CD4-positive, alpha-beta T cell treated with Interleukin-15 for 4 hours (primary cell): ENCODE data around the gene NOC4L.
"Not testable (repeated sequence)": the region's sequence is repeated elsewhere in the genome, so short reads cannot be mapped to it uniquely, and the experiment has no call there.

Experiments used
- DNase-seq: peaks from one replicate; pipeline ENCODE4 v3.0.0-alpha.2; 2020; ENCODE audit warnings: low spot score

NOC4L gene

DNA sequence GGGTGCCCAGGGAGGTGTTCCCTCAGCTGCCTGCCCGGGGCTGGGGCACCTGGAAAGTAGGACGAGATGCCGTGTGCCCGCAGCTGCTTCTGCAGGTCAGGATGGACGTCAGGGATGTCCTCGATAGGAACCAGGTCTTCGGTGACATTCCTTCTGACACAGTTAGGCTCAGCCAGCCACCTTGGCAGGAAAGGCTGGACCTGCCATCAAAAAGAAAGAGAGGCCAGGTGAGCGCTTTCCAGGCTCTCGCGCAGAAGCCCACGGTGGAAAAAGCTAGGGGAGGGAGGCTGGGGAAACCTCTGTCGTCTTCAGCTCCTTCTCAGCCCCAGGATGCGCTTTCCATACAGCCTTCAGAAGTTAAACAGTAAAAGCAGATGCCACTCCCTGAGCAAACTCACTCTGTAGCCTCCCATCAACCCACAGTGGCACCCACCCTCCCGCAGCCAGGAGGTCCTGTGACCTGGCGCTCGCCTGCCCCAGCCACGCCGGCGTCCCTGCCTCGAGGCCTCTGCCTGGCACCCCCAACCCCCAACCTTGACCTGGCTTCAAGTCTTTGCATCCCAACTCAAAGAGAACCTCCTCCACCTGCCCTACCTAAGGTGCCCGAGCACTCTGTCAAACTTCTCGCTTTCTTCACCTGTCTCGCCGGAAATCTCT is 1.4 kb upstream of the NOC4L start:
- DNase-seq = no peak

DNA sequence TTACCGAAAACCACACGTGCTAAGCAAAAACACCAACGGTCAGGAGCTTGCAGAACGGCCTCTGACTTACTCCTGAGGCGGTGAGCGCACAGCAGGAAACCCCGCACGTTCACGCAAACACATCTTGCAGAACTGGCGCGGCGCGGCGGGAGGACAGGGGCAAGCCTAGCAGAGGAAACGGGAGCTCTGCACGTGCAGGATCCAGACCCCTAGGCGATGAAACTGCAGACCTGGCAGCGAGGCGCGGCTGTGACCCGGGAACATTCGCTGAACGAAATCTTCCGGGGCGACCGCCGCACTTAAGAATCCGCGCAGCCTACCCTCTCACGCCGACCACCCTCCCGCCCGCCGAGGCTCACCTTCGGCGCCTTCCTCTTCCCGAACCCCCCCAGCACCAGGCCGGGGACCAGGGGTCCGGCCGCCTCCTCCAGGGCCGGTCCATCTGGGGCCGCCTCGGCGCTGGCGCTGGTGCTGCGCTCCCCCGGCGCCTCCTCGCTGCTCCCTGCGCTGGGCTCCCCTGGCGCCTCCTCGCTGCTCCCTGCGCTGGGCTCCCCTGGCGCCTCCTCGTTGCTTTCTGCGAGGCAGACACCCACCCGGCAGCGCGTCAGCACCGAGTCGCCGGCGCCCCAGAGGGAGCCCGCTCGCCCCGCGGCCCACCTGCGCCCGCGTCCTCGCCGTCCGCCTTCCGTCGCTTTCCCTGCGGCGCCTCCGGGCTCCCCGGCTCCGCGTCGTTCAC is 753 bp upstream of the NOC4L start:
- DNase-seq = peak; percentile 19

DNA sequence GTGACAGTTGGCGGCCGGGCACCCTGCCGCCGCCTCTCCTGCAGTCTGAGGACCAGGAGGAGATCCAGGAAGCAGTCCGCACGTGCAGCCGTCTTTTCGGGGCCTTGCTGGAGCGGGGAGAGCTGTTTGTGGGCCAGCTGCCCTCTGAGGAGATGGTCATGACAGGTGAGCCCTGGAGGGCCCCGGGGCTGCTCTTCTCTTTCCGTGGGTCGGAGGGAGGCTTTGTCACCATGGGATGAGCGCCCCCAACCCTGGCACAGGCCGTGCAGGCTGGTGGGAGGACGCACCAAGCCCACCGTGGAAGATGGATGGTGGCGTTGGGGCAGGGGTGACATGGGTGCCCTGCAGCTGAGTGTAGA is 532 bp downstream of the NOC4L start:
- DNase-seq = no peak

DNA sequence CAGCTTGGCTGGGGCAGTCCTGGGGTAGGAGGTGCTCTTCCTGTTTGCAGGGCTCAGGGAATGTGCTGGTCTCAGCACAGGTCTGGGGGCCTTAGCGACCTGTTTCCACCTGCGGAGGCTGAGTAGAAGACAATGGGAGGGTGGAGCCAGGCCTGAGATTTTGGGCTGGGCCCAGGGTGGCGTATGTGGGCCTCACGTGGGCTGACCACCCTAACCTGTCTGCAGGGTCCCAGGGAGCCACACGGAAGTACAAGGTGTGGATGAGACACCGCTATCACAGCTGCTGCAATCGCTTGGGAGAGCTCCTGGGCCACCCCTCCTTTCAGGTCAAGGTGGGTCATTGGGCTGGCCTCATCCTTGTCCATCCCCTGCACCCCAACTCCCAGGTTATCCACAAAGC is 1.1 kb downstream of the NOC4L start:
- no peak for DNase-seq

- no peak for DNase-seq
Measured at GRCh38 chr12:132146098-132146497, 1.8 kb downstream of the NOC4L start.

DNA sequence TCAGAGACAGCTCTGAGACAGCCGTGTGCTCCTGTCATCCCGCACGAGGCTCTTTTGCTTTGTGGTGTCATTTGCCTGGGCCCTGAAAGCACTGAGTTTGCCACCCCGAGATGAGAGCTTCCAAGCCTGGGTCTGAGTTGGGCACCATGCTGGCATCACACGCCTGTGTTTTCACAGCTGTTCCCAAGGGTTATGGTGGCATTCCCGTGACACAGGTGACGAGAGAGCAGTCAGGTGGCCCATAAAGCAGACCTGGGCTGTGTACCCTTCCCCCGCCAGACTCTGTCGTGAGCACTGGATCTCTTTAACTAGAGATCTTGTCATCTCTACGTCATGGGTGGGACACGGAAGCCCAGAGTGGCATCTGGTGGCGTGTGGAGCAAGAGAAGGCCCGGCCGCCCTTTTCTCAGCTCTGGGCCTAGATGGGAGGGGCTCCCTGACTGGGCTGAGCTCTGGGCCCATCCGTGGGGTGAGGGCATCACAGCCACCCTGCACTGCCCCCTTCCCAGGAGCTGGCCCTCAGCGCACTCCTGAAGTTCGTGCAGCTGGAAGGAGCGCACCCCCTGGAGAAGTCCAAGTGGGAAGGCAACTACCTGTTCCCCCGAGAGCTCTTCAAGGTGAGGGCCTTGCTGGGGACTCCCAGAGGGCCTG is 2.6 kb downstream of the NOC4L start:
- no peak for DNase-seq

GRCh38 chr12:132147423-132148367 is 3.4 kb downstream of the NOC4L start:
- DNase-seq = no peak

- DNase-seq = no peak
Measured at GRCh38 chr12:132148368-132149045, 4.2 kb downstream of the NOC4L start.

DNA sequence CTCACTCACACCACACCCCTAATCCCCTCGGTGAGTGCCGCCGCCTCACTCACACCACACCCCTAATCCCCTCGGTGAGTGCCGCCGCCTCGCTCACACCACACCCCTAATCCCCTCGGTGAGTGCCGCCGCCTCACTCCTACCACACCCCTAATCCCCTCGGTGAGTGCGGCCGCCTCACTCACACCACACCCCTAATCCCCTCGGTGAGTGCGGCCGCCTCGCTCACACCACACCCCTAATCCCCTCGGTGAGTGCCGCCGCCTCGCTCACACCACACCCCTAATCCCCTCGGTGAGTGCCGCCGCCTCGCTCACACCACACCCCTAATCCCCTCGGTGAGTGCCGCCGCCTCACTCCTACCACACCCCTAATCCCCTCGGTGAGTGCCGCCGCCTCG is 5.3 kb downstream of the NOC4L start:
- not testable (repeated sequence) for DNase-seq

DNA sequence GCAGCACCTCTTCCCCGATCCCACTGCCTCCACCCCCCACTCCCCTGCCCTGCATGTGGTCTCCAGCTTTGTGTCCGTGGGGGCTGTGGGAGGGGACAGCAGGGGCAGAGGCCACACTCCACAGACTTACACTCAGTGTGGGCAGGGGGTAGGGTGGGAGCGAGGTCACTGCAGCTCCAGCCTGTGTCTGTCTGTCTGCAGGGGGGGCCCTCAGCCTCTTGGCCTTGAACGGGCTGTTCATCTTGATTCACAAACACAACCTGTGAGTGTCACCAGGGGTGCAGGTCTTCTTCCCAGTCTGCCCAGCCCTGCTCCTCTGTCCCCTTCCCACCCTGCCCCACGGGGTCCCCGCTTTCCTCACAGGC is 6.5 kb downstream of the NOC4L start:
- no peak for DNase-seq

DNA sequence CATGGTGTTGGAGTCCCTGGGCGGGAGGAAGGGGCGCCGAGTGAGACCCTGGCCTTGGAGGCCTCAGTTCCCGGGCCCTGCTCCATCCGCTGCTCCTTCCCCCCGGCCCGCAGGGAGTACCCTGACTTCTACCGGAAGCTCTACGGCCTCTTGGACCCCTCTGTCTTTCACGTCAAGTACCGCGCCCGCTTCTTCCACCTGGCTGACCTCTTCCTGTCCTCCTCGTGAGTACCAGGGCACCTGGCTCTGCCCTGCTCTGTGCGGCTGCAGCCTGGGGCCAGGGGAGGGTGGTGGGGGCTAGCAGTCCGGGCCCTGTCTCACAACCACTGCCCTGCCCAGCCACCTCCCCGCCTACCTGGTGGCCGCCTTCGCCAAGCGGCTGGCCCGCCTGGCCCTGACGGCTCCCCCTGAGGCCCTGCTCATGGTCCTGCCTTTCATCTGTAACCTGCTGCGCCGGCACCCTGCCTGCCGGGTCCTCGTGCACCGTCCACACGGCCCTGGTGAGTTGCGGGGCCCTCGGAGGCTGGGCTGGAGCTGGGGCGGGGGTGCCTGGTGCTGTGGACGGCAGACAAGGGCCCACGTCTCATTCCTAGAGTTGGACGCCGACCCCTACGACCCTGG is 7.0 kb downstream of the NOC4L start:
- no peak for DNase-seq

- DNase-seq = no peak
Measured at GRCh38 chr12:132151766-132152410, 7.6 kb downstream of the NOC4L start.

DNA sequence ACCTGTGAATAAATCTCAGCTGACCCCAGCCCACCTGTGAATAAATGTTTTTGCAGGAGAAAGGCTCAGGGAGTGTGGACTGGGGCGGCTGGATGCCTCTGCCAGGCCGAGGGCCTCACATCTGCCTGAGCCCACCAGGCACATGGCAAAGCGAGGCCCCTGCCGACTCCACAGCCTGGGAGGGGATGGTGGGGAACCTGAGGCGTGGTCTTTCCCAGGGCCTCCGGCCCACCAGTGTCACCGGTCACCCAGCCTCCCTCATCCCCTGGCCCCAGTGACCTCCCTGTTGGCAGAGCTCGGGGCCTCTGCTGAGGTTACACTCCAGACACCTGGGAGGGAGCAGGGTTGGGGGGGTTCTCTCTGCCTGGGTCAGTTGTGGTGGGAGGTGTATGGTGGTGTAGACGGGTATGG is 8.2 kb downstream of the NOC4L start:
- DNase-seq = no peak

DNA sequence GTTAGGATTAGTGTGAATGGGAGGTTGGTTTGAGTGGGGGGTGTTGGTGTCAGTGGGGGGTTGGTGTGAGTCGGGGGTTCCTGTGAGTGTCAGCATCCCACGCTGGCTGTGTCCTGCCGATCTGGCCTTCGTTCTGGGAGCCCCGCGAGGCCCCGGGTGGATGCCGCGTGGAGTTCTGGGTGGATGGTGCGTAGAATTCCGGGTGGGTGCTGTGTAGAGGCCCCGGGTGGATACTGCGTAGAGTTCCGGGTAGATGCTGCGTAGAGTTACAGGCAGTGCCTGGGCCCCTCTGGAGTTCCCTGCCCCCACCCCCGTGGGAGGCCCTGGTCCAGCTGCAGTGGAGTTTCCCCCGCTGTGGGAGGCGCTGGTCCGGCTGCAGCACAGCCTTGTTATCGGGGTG is 8.7 kb downstream of the NOC4L start:
- no peak for DNase-seq

- peak; percentile 66 for DNase-seq
Measured at GRCh38 chr12:132153501-132154340, 9.5 kb downstream of the NOC4L start.

GRCh38 chr12:132154341-132154761 is 10.1 kb downstream of the NOC4L start:
- DNase-seq = no peak

GRCh38 chr12:132154941-132155770 is 10.9 kb downstream of the NOC4L start:
- DNase-seq = no peak

DNA sequence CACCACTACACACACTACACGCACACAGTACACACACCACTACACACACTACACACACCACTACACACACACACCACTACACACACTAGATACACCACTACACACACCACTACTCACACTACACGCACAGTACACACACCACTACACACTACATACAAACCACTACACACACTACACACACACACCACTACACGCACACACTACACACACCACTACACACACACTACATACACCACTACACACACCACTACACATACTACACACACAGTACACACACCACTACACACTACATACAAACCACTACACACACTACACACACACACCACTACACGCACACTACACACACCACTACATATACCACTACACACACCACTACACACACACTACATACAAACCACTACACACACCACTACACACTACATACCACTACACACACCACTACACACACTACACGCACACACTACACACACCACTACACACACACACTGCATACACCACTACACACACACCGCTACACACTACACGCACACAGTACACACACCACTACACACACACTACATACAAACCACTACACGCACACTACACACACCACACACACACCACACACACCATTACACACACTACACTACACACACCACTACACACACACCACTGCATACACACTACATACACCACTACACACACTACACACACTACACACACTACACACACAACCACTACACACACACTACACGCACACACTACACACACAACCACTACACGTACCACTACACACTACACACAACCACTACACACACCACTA is 11.7 kb downstream of the NOC4L start:
- DNase-seq = no peak
